ACC112 (cell line): ENCODE measurements around the gene ARHGAP15.

Source experiments
- H2AFZ ChIP-seq: fragments of 200-600 bp; sonication (generic); one replicate; pipeline ENCODE4 v1.6.0; 2017; ENCODE audit warnings: antibody characterized with exemption, low read length; ENCODE audit not compliant: unreplicated experiment
- H3K27ac ChIP-seq: fragments of 200-600 bp; sonication (generic); 2 replicates; pipeline ENCODE4 v1.5.1; 2014; ENCODE audit warnings: low read depth, mild to moderate bottlenecking, antibody characterized with exemption, low read length, moderate library complexity
- H3K27me3 ChIP-seq: fragments of 200-600 bp; sonication (generic); 2 replicates; pipeline ENCODE4 v1.6.1; 2014; ENCODE audit warnings: mild to moderate bottlenecking, antibody characterized with exemption, low read length, moderate library complexity, mixed read lengths; ENCODE audit not compliant: insufficient read depth
- H3K36me3 ChIP-seq: fragments of 200-600 bp; sonication (generic); 2 replicates; pipeline ENCODE4 v1.6.1; 2016; ENCODE audit warnings: mild to moderate bottlenecking, antibody characterized with exemption, low read length, moderate library complexity, mixed read lengths; ENCODE audit not compliant: insufficient read depth
- H3K4me1 ChIP-seq: fragments of 200-600 bp; sonication (generic); one replicate; pipeline ENCODE4 v1.6.1; 2016; ENCODE audit warnings: low read length, mixed read lengths; ENCODE audit not compliant: insufficient read depth, unreplicated experiment, control insufficient read depth
- H3K4me3 ChIP-seq: fragments of 200-600 bp; sonication (generic); 2 replicates; pipeline ENCODE4 v1.5.1; 2014; ENCODE audit warnings: mild to moderate bottlenecking, low read depth, low read length
- H3K79me2 ChIP-seq: fragments of 200-600 bp; sonication (generic); one replicate; pipeline ENCODE4 v1.6.0; 2016; ENCODE audit warnings: low read length; ENCODE audit not compliant: control insufficient read depth, unreplicated experiment, insufficient read depth

ARHGAP15 gene

GRCh38 chr2:143501106-143501676, 372.0 kb downstream of the ARHGAP15 start:
- H2AFZ ChIP-seq: no peak overlapping the region
- no peaks in the 10 kb centered on the region for H3K36me3 ChIP-seq
- no peak overlapping the region for H3K27ac ChIP-seq
- H3K4me1 ChIP-seq: no peaks in the 10 kb centered on the region
- H3K79me2 ChIP-seq: no peaks in the 10 kb centered on the region
- H3K27me3 ChIP-seq: no peaks in the 10 kb centered on the region
- no peak overlapping the region for H3K4me3 ChIP-seq

- H3K79me2 ChIP-seq: no peaks in the 10 kb centered on the region
- no peaks in the 10 kb centered on the region for H3K36me3 ChIP-seq
- no peak overlapping the region for H2AFZ ChIP-seq
- H3K4me3 ChIP-seq: no peak overlapping the region
- H3K4me1 ChIP-seq: no peaks in the 10 kb centered on the region
- H3K27ac ChIP-seq: no peak overlapping the region
- H3K27me3 ChIP-seq: no peaks in the 10 kb centered on the region
These were observed 374.1 kb downstream of the ARHGAP15 start for GRCh38 chr2:143503280-143503679.

- Histone ChIP-seq H3K79me2 (no peaks in the 10 kb centered on the region), H3K4me1 (no peaks in the 10 kb centered on the region), H2AFZ (no peak overlapping the region)
These were observed 375.2 kb downstream of the ARHGAP15 start for GRCh38 chr2:143504397-143504796.

GRCh38 chr2:143505542-143505941, 376.3 kb downstream of the ARHGAP15 start:
- no peak overlapping the region for H3K4me3 ChIP-seq
- no peaks in the 10 kb centered on the region for H3K27me3 ChIP-seq
- H3K36me3 ChIP-seq: no peaks in the 10 kb centered on the region
- H3K4me1 ChIP-seq: no peaks in the 10 kb centered on the region
- H3K27ac ChIP-seq: no peak overlapping the region
- H3K79me2 ChIP-seq: no peaks in the 10 kb centered on the region
- H2AFZ ChIP-seq: no peak overlapping the region

More at GRCh38 chr2:143504397-143504796, 375.2 kb downstream of the ARHGAP15 start:
- Histone ChIP-seq H3K27ac (no peak overlapping the region), H3K4me3 (no peak overlapping the region), H3K36me3 (no peaks in the 10 kb centered on the region), H3K27me3 (no peaks in the 10 kb centered on the region)

GRCh38 chr2:143513081-143513480, 383.9 kb downstream of the ARHGAP15 start:
- H3K27me3 ChIP-seq: no peaks in the 10 kb centered on the region
- peak overlapping the region; percentile 36 for H2AFZ ChIP-seq
- H3K79me2 ChIP-seq: no peaks in the 10 kb centered on the region
- no peaks in the 10 kb centered on the region for H3K36me3 ChIP-seq
- H3K4me3 ChIP-seq: no peak overlapping the region
- no peak overlapping the region for H3K27ac ChIP-seq
- H3K4me1 ChIP-seq: no peaks in the 10 kb centered on the region

- no peaks in the 10 kb centered on the region for H3K27me3 ChIP-seq
These were observed 385.2 kb downstream of the ARHGAP15 start for GRCh38 chr2:143514413-143514812.

GRCh38 chr2:143515318-143515717, 386.1 kb downstream of the ARHGAP15 start:
- H3K4me3 ChIP-seq: no peak overlapping the region
- no peaks in the 10 kb centered on the region for H3K4me1 ChIP-seq
- H3K79me2 ChIP-seq: no peaks in the 10 kb centered on the region
- no peaks in the 10 kb centered on the region for H3K27me3 ChIP-seq
- H3K36me3 ChIP-seq: no peaks in the 10 kb centered on the region
- no peak overlapping the region for H3K27ac ChIP-seq
- H2AFZ ChIP-seq: no peak overlapping the region

More at GRCh38 chr2:143514413-143514812, 385.2 kb downstream of the ARHGAP15 start:
- H3K4me1 ChIP-seq: no peaks in the 10 kb centered on the region
- no peaks in the 10 kb centered on the region for H3K36me3 ChIP-seq
- no peak overlapping the region for H2AFZ ChIP-seq
- H3K4me3 ChIP-seq: no peak overlapping the region
- H3K79me2 ChIP-seq: no peaks in the 10 kb centered on the region
- H3K27ac ChIP-seq: no peak overlapping the region

GRCh38 chr2:143519521-143519920, 390.3 kb downstream of the ARHGAP15 start:
- Histone ChIP-seq H3K79me2 (no peaks in the 10 kb centered on the region), H3K4me1 (peaks cover 8% of the 10 kb centered on the region), H3K36me3 (no peaks in the 10 kb centered on the region), H3K27me3 (no peaks in the 10 kb centered on the region), H2AFZ (no peak overlapping the region), H3K27ac (no peak overlapping the region), H3K4me3 (no peak overlapping the region)

GRCh38 chr2:143521396-143521795, 392.2 kb downstream of the ARHGAP15 start:
- Histone ChIP-seq H3K36me3 (no peaks in the 10 kb centered on the region), H3K27ac (no peak overlapping the region), H3K4me3 (no peak overlapping the region), H3K27me3 (no peaks in the 10 kb centered on the region), H2AFZ (no peak overlapping the region), H3K4me1 (peaks cover 17% of the 10 kb centered on the region), H3K79me2 (no peaks in the 10 kb centered on the region)

GRCh38 chr2:143522699-143523098, 393.5 kb downstream of the ARHGAP15 start:
- no peak overlapping the region for H2AFZ ChIP-seq
- H3K4me1 ChIP-seq: peaks cover 17% of the 10 kb centered on the region
- no peak overlapping the region for H3K4me3 ChIP-seq
- H3K36me3 ChIP-seq: no peaks in the 10 kb centered on the region
- no peak overlapping the region for H3K27ac ChIP-seq
- H3K27me3 ChIP-seq: no peaks in the 10 kb centered on the region
- H3K79me2 ChIP-seq: no peaks in the 10 kb centered on the region

GRCh38 chr2:143524119-143524553, 394.9 kb downstream of the ARHGAP15 start:
- H3K79me2 ChIP-seq: no peaks in the 10 kb centered on the region
- peaks cover 17% of the 10 kb centered on the region for H3K4me1 ChIP-seq
- no peaks in the 10 kb centered on the region for H3K27me3 ChIP-seq
- no peak overlapping the region for H3K27ac ChIP-seq
- H3K36me3 ChIP-seq: no peaks in the 10 kb centered on the region
- peak overlapping the region; percentile 18 for H2AFZ ChIP-seq
- no peak overlapping the region for H3K4me3 ChIP-seq
